OCI-LY7 (cell line): Measurements from ENCODE around the gene RGS19.

Experiments used
- EZH2phosphoT487 ChIP-seq: fragments of 200-600 bp; sonication (generic); IDR thresholded peaks from 2 replicates; pipeline ENCODE4 v1.6.1; 2018; ENCODE audit warnings: low read depth, borderline replicate concordance, mild to moderate bottlenecking, mixed run types, antibody characterized with exemption, low read length, moderate library complexity, mixed read lengths
- TF ChIP-seq, protein P1 (sequence below): fragments of 200-600 bp; sonication (generic); conservative IDR thresholded peaks from 2 replicates; pipeline ENCODE4 v1.5.1; 2014; ENCODE audit warnings: mild to moderate bottlenecking, antibody characterized with exemption, low read length, moderate library complexity, mixed read lengths

DNA sequence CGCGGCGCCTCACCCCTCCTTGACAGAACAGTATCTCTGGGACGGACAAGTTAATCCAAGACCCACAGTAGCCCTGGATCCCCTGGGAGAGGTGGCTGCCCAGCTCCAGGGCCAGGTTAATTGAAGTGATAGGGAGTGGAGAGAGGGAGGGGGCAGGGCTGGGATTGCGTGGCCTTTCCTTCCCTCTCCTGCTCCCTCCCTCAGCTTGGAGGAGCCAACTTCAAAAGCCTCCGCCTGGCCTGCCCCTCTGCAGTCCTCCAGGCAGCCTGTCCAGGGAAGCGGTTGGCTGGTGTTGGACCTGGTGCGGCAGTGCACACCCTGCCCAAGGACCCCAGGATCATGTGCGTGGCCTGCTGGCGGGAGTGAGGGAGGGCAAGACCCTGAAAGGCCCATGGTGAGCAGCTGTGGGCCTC, 43.4 kb downstream of the RGS19 start, which contains the start of gene C20orf204:
- TF ChIP-seq, protein P1, sequence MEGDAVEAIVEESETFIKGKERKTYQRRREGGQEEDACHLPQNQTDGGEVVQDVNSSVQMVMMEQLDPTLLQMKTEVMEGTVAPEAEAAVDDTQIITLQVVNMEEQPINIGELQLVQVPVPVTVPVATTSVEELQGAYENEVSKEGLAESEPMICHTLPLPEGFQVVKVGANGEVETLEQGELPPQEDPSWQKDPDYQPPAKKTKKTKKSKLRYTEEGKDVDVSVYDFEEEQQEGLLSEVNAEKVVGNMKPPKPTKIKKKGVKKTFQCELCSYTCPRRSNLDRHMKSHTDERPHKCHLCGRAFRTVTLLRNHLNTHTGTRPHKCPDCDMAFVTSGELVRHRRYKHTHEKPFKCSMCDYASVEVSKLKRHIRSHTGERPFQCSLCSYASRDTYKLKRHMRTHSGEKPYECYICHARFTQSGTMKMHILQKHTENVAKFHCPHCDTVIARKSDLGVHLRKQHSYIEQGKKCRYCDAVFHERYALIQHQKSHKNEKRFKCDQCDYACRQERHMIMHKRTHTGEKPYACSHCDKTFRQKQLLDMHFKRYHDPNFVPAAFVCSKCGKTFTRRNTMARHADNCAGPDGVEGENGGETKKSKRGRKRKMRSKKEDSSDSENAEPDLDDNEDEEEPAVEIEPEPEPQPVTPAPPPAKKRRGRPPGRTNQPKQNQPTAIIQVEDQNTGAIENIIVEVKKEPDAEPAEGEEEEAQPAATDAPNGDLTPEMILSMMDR = no peak
- TF ChIP-seq EZH2phosphoT487 = no peak
